Measurements from ENCODE around the gene TNC. TPM values are rescaled to one million over a fixed set of nuclear protein-coding genes. Genes with fewer than 3 reads are reported as not detected.

The TNC gene
- total and polyA plus RNA-seq, 2 donors (not counting 1 experiment from before 2014, with no cell fraction given) = not detected

GRCh38 chr9:115133649-115134048, 15.7 kb upstream of the TNC start:
- H2AFZ ChIP-seq (ENCODE audit: insufficient read depth, low read depth, low read length, poor library complexity, severe bottlenecking) = no peak overlapping the region
- H3K4me3 Mint-ChIP-seq = no peak overlapping the region
- H3K4me2 ChIP-seq (replicated peaks; ENCODE audit: low read depth, low read length, poor library complexity, severe bottlenecking) = no peak overlapping the region
- intact Hi-C loops (cut with micrococcal nuclease) = no loop called here
- no peaks in the 10 kb centered on the region for H3K4me1 Mint-ChIP-seq
- H3K9me3 ChIP-seq (ENCODE audit: control extremely low read depth in 1 of 3, control insufficient read depth in 2 of 3, insufficient read depth in 1 of 3, low read length in 2 of 3) = peaks cover 0 to 1% (median 0%) of the 10 kb centered on the region in 3 donors
- H3K4me3 ChIP-seq (ENCODE audit: control extremely low read depth in 1 of 5, extremely low read depth in 1 of 5, insufficient read depth in 1 of 5, low read depth in 2 of 5, low read length in 4 of 5) = no peak overlapping the region
- no peaks in the 10 kb centered on the region for H3K9me3 Mint-ChIP-seq (ENCODE audit: insufficient read depth)
- no peaks in the 10 kb centered on the region for H3K36me3 ChIP-seq (replicated peaks in 1 of 2; ENCODE audit: control extremely low read depth in 1 of 2, control insufficient read depth in 1 of 2, extremely low read depth in 1 of 2, insufficient read depth in 2 of 2, low read length in 1 of 2)
- TF ChIP-seq EZH2 (IDR thresholded peaks at IDR 0.05; ENCODE audit: borderline replicate concordance, insufficient read depth, low read depth, low read length, poor library complexity, severe bottlenecking) (no peak), CTCF (IDR thresholded peaks at IDR 0.05) (no peak)
- peaks cover 29% of the 10 kb centered on the region for H3K27me3 Mint-ChIP-seq
- ATAC-seq (ENCODE audit: low read depth) (no peak), DNase-seq (no peak)
- no peaks in the 10 kb centered on the region for H3K79me2 ChIP-seq (ENCODE audit: control insufficient read depth, insufficient read depth, low read length)
- H3K27me3 ChIP-seq (replicated peaks in 1 of 4; ENCODE audit: control extremely low read depth in 1 of 4, control insufficient read depth in 3 of 4, insufficient read depth in 4 of 4, low read length in 3 of 4) = peaks cover 0 to 3% (median 0%) of the 10 kb centered on the region in 4 experiments
- no peaks in the 10 kb centered on the region for H3K4me1 ChIP-seq (ENCODE audit: control insufficient read depth in 2 of 2, insufficient read depth in 2 of 2, low read length in 2 of 2)
- no peak overlapping the region for H3K9ac ChIP-seq (ENCODE audit: low read length)
- ChIA-PET CTCF (no interaction called here), POLR2A (no interaction called here)
- no peaks in the 10 kb centered on the region for H4K20me1 ChIP-seq (ENCODE audit: control insufficient read depth, insufficient read depth, low read length, poor library complexity, severe bottlenecking)
- no peak overlapping the region for H3K27ac Mint-ChIP-seq
- H3K27ac ChIP-seq (ENCODE audit: low read length in 2 of 2) = no peak overlapping the region
- whole genome bisulfite sequencing (ENCODE audit: insufficient coverage) = no CpG with 5 or more reads among the region's 2 CpGs

DNA sequence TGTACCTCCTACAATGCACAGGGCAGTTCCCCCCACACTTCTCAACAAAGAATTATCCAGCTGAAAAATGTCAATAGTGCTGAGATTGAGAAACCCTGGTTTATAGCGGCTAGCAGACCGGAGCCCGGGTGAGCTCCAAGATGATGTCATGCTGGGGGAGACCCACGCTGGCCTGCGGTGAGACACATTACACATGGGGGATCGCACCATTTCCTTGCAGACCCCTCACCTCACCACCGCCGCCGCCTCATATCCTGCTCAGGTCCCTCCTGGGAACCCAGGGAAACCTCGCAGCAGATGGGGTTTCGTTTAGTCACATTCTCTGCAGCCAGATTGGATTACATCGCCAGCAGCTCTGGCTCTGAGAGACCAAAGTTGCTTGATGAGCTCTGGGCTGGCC, 14.7 kb upstream of the TNC start:
- no peak for TF ChIP-seq EZH2 (IDR thresholded peaks at IDR 0.05; ENCODE audit: borderline replicate concordance, insufficient read depth, low read depth, low read length, poor library complexity, severe bottlenecking)
- TF ChIP-seq CTCF (IDR thresholded peaks at IDR 0.05) = no peak
- Mint-ChIP-seq H3K4me3 (no peak overlapping the region), H3K27ac (no peak overlapping the region), H3K4me1 (no peaks in the 10 kb centered on the region), H3K27me3 (peaks cover 31% of the 10 kb centered on the region), H3K9me3 (ENCODE audit: insufficient read depth) (no peaks in the 10 kb centered on the region)
- Histone ChIP-seq H3K36me3 (replicated peaks in 1 of 2; ENCODE audit: control extremely low read depth in 1 of 2, control insufficient read depth in 1 of 2, extremely low read depth in 1 of 2, insufficient read depth in 2 of 2, low read length in 1 of 2) (no peaks in the 10 kb centered on the region), H3K4me1 (ENCODE audit: control insufficient read depth in 2 of 2, insufficient read depth in 2 of 2, low read length in 2 of 2) (no peaks in the 10 kb centered on the region), H3K79me2 (ENCODE audit: control insufficient read depth, insufficient read depth, low read length) (no peaks in the 10 kb centered on the region), H3K4me3 (ENCODE audit: control extremely low read depth in 1 of 5, extremely low read depth in 1 of 5, insufficient read depth in 1 of 5, low read depth in 2 of 5, low read length in 4 of 5) (no peak overlapping the region), H3K27ac (ENCODE audit: low read length in 2 of 2) (no peak overlapping the region), H3K9ac (ENCODE audit: low read length) (no peak overlapping the region), H3K9me3 (ENCODE audit: control extremely low read depth in 1 of 3, control insufficient read depth in 2 of 3, insufficient read depth in 1 of 3, low read length in 2 of 3) (peaks cover 0 to 1% (median 0%) of the 10 kb centered on the region in 3 donors), H4K20me1 (ENCODE audit: control insufficient read depth, insufficient read depth, low read length, poor library complexity, severe bottlenecking) (no peaks in the 10 kb centered on the region), H3K27me3 (replicated peaks in 1 of 4; ENCODE audit: control extremely low read depth in 1 of 4, control insufficient read depth in 3 of 4, insufficient read depth in 4 of 4, low read length in 3 of 4) (peaks cover 0 to 3% (median 0%) of the 10 kb centered on the region in 4 experiments), H3K4me2 (replicated peaks; ENCODE audit: low read depth, low read length, poor library complexity, severe bottlenecking) (no peak overlapping the region), H2AFZ (ENCODE audit: insufficient read depth, low read depth, low read length, poor library complexity, severe bottlenecking) (no peak overlapping the region)
- intact Hi-C loops (cut with micrococcal nuclease) = no loop called here
- whole genome bisulfite sequencing (ENCODE audit: insufficient coverage) = 91% methylated on average over 11 of the region's 12 CpGs
- DNase-seq = no peak
- CTCF ChIA-PET = no interaction called here
- POLR2A ChIA-PET = no interaction called here
- no peak for ATAC-seq (ENCODE audit: low read depth)

Data from B cell (primary cell).